Measurements from ENCODE around the gene RAB24.

- TF ChIP-seq POLR2A (IDR thresholded peaks at IDR 0.05) (no peak), CTCF (IDR thresholded peaks at IDR 0.05 in 4 of 5, conservative IDR thresholded peaks at IDR 0.05 in 1 of 5) (no peak)
Measured at GRCh38 chr5:177264178-177264577, 39.3 kb downstream of the RAB24 start.

All from gastrocnemius medialis (tissue), 4 donors.